ENCODE data around the gene BANF1. TPM values are rescaled to one million over a fixed set of nuclear protein-coding genes. Genes with fewer than 3 reads are reported as not detected.

The BANF1 gene
- total RNA-seq: 64.7 TPM
- 172 TPM for polyA plus RNA-seq
- long read RNA-seq, donor 1, transcript BANF1-201 (3 exons, 1,155 nt): major isoform, 16 of 17 reads
- long read RNA-seq, donor 1, partial matches to known transcripts: 0 of 17 reads
- long read RNA-seq, donor 1, other reads (novel, unspliced or antisense): 0 of 17 reads
- long read RNA-seq, donor 2: 0 reads
- long read RNA-seq, donor 3, transcript BANF1-203 (2 exons, 612 nt): minor isoform, 5 of 271 reads
- long read RNA-seq, donor 3, transcript BANF1-201 (3 exons, 1,155 nt): major isoform, 210 of 271 reads
- long read RNA-seq, donor 3, transcript BANF1-202 (3 exons, 946 nt): minor isoform, 12 of 271 reads
- long read RNA-seq, donor 3, partial matches to known transcripts: 42 of 271 reads
- long read RNA-seq, donor 3, other reads (novel, unspliced or antisense): 0 of 271 reads
- long read RNA-seq, donor 4, transcript BANF1-201 (3 exons, 1,155 nt): major isoform, 62 of 87 reads
- long read RNA-seq, donor 4, partial matches to known transcripts: 18 of 87 reads
- long read RNA-seq, donor 4, other reads (novel, unspliced or antisense): 0 of 87 reads
- long read RNA-seq, donor 5, transcript BANF1-208 (3 exons, 1,135 nt): minor isoform, 11 of 280 reads
- long read RNA-seq, donor 5, transcript BANF1-202 (3 exons, 946 nt): minor isoform, 16 of 280 reads
- long read RNA-seq, donor 5, transcript BANF1-201 (3 exons, 1,155 nt): major isoform, 207 of 280 reads
- long read RNA-seq, donor 5, partial matches to known transcripts: 38 of 280 reads
- long read RNA-seq, donor 5, other reads (novel, unspliced or antisense): 5 of 280 reads
- long read RNA-seq, donor 6, transcript BANF1-201 (3 exons, 1,155 nt): major isoform, 75 of 94 reads
- long read RNA-seq, donor 6, transcript BANF1-202 (3 exons, 946 nt): minor isoform, 8 of 94 reads
- long read RNA-seq, donor 6, partial matches to known transcripts: 6 of 94 reads
- long read RNA-seq, donor 6, other reads (novel, unspliced or antisense): 0 of 94 reads
- long read RNA-seq, donor 7, transcript BANF1-202 (3 exons, 946 nt): minor isoform, 12 of 154 reads
- long read RNA-seq, donor 7, transcript BANF1-201 (3 exons, 1,155 nt): major isoform, 103 of 154 reads
- long read RNA-seq, donor 7, partial matches to known transcripts: 30 of 154 reads
- long read RNA-seq, donor 7, other reads (novel, unspliced or antisense): 0 of 154 reads
- long read RNA-seq, donor 8, transcript BANF1-201 (3 exons, 1,155 nt): major isoform, 49 of 53 reads
- long read RNA-seq, donor 8, partial matches to known transcripts: 0 of 53 reads
- long read RNA-seq, donor 8, other reads (novel, unspliced or antisense): 0 of 53 reads
- long read RNA-seq, donor 9, transcript BANF1-202 (3 exons, 946 nt): minor isoform, 9 of 112 reads
- long read RNA-seq, donor 9, transcript BANF1-201 (3 exons, 1,155 nt): major isoform, 87 of 112 reads
- long read RNA-seq, donor 9, partial matches to known transcripts: 14 of 112 reads
- long read RNA-seq, donor 9, other reads (novel, unspliced or antisense): 0 of 112 reads
- long read RNA-seq, donor 10, transcript BANF1-208 (3 exons, 1,135 nt): minor isoform, 5 of 129 reads
- long read RNA-seq, donor 10, transcript BANF1-202 (3 exons, 946 nt): minor isoform, 11 of 129 reads
- long read RNA-seq, donor 10, transcript BANF1-201 (3 exons, 1,155 nt): major isoform, 93 of 129 reads
- long read RNA-seq, donor 10, partial matches to known transcripts: 17 of 129 reads
- long read RNA-seq, donor 10, other reads (novel, unspliced or antisense): 0 of 129 reads

- Histone ChIP-seq H3K27ac (ENCODE audit: low read depth in 1 of 2, low read length in 1 of 2) (peak within 1 kb of the TSS; percentile 94 to 98), H3K9me3 (ENCODE audit: control insufficient read depth in 2 of 2, insufficient read depth in 1 of 2, low read length in 1 of 2) (peaks cover 0 to 7% of the 10 kb centered on the region in 2 donors), H3K4me1 (ENCODE audit: control insufficient read depth in 2 of 2, insufficient read depth in 2 of 2, low read length in 2 of 2) (peaks cover 5 to 33% of the 10 kb centered on the region in 2 donors), H3K36me3 (ENCODE audit: control insufficient read depth in 2 of 2, insufficient read depth in 2 of 2, low read length in 1 of 2) (peaks cover 51 to 53% of the 10 kb centered on the region in 2 donors), H3K27me3 (ENCODE audit: control insufficient read depth in 2 of 2, insufficient read depth in 1 of 2, low read length in 1 of 2) (no peaks in the 10 kb centered on the region), H3K4me3 (ENCODE audit: low read length in 2 of 2) (peak within 1 kb of the TSS; percentile 75 to 86)
- DNase-seq (ENCODE audit: low read depth in 6 of 9, low spot score in 9 of 9): peak; percentile 92 to 98 (median 95)
- WGBS: under 1% methylated on average over 55 of the region's 55 CpGs
These were observed at the start of gene BANF1, which contains the start of gene EIF1AD for GRCh38 chr11:66001942-66002647. TSS of gene BANF1 (plus strand) at chr11:66002503. CDS start at chr11:66003251, 748 bp downstream. TSS of gene EIF1AD (minus strand) at chr11:66002157. CDS start at chr11:66000389, 1,768 bp downstream.

GRCh38 chr11:65953471-65953870 is 48.8 kb upstream of the BANF1 start:
- 98% methylated on average over 20 of the region's 20 CpGs for WGBS
- H3K9me3 ChIP-seq (ENCODE audit: control insufficient read depth in 2 of 2, insufficient read depth in 1 of 2, low read length in 1 of 2): no peaks in the 10 kb centered on the region
- peaks cover 6 to 22% of the 10 kb centered on the region in 2 donors for H3K4me1 ChIP-seq (ENCODE audit: control insufficient read depth in 2 of 2, insufficient read depth in 2 of 2, low read length in 2 of 2)
- H3K4me3 ChIP-seq (ENCODE audit: low read length in 2 of 2): no peak overlapping the region
- H3K27me3 ChIP-seq (ENCODE audit: control insufficient read depth in 2 of 2, insufficient read depth in 1 of 2, low read length in 1 of 2): no peaks in the 10 kb centered on the region
- H3K27ac ChIP-seq (ENCODE audit: low read depth in 1 of 2, low read length in 1 of 2): no peak overlapping the region
- no peaks in the 10 kb centered on the region for H3K36me3 ChIP-seq (ENCODE audit: control insufficient read depth in 2 of 2, insufficient read depth in 2 of 2, low read length in 1 of 2)
- no peak for DNase-seq (ENCODE audit: low read depth in 6 of 9, low spot score in 9 of 9)

GRCh38 chr11:65954771-65955170 is 47.5 kb upstream of the BANF1 start:
- 89% methylated on average over 8 of the region's 8 CpGs for WGBS
- Histone ChIP-seq H3K9me3 (ENCODE audit: control insufficient read depth in 2 of 2, insufficient read depth in 1 of 2, low read length in 1 of 2) (no peaks in the 10 kb centered on the region), H3K4me1 (ENCODE audit: control insufficient read depth in 2 of 2, insufficient read depth in 2 of 2, low read length in 2 of 2) (peaks cover 6 to 24% of the 10 kb centered on the region in 2 donors), H3K27ac (ENCODE audit: low read depth in 1 of 2, low read length in 1 of 2) (no peak overlapping the region), H3K36me3 (ENCODE audit: control insufficient read depth in 2 of 2, insufficient read depth in 2 of 2, low read length in 1 of 2) (no peaks in the 10 kb centered on the region), H3K4me3 (ENCODE audit: low read length in 2 of 2) (no peak overlapping the region), H3K27me3 (ENCODE audit: control insufficient read depth in 2 of 2, insufficient read depth in 1 of 2, low read length in 1 of 2) (no peaks in the 10 kb centered on the region)
- DNase-seq (ENCODE audit: low read depth in 6 of 9, low spot score in 9 of 9): no peak

GRCh38 chr11:65958291-65958690 is 44.0 kb upstream of the BANF1 start:
- Histone ChIP-seq H3K4me1 (ENCODE audit: control insufficient read depth in 2 of 2, insufficient read depth in 2 of 2, low read length in 2 of 2) (peaks cover 17 to 41% of the 10 kb centered on the region in 2 donors), H3K27me3 (ENCODE audit: control insufficient read depth in 2 of 2, insufficient read depth in 1 of 2, low read length in 1 of 2) (no peaks in the 10 kb centered on the region), H3K27ac (ENCODE audit: low read depth in 1 of 2, low read length in 1 of 2) (no peak overlapping the region), H3K4me3 (ENCODE audit: low read length in 2 of 2) (no peak overlapping the region), H3K36me3 (ENCODE audit: control insufficient read depth in 2 of 2, insufficient read depth in 2 of 2, low read length in 1 of 2) (no peaks in the 10 kb centered on the region), H3K9me3 (ENCODE audit: control insufficient read depth in 2 of 2, insufficient read depth in 1 of 2, low read length in 1 of 2) (no peaks in the 10 kb centered on the region)
- DNase-seq (ENCODE audit: low read depth in 6 of 9, low spot score in 9 of 9): no peak
- 81% methylated on average over 4 of the region's 4 CpGs for WGBS

- H3K4me1 ChIP-seq (ENCODE audit: control insufficient read depth in 2 of 2, insufficient read depth in 2 of 2, low read length in 2 of 2): peaks cover 19 to 41% of the 10 kb centered on the region in 2 donors
- WGBS: 96% methylated on average over 17 of the region's 17 CpGs
- H3K9me3 ChIP-seq (ENCODE audit: control insufficient read depth in 2 of 2, insufficient read depth in 1 of 2, low read length in 1 of 2): no peaks in the 10 kb centered on the region
- no peaks in the 10 kb centered on the region for H3K27me3 ChIP-seq (ENCODE audit: control insufficient read depth in 2 of 2, insufficient read depth in 1 of 2, low read length in 1 of 2)
- H3K27ac ChIP-seq (ENCODE audit: low read depth in 1 of 2, low read length in 1 of 2): no peak overlapping the region
- H3K4me3 ChIP-seq (ENCODE audit: low read length in 2 of 2): no peak overlapping the region
- H3K36me3 ChIP-seq (ENCODE audit: control insufficient read depth in 2 of 2, insufficient read depth in 2 of 2, low read length in 1 of 2): peaks cover 2 to 3% of the 10 kb centered on the region in 2 donors
- no peak for DNase-seq (ENCODE audit: low read depth in 6 of 9, low spot score in 9 of 9)
These were observed 43.4 kb upstream of the BANF1 start for GRCh38 chr11:65958774-65959420.

- no peak for DNase-seq (ENCODE audit: low read depth in 6 of 9, low spot score in 9 of 9)
- Histone ChIP-seq H3K4me1 (ENCODE audit: control insufficient read depth in 2 of 2, insufficient read depth in 2 of 2, low read length in 2 of 2) (peaks cover 19 to 41% of the 10 kb centered on the region in 2 donors), H3K27me3 (ENCODE audit: control insufficient read depth in 2 of 2, insufficient read depth in 1 of 2, low read length in 1 of 2) (no peaks in the 10 kb centered on the region), H3K4me3 (ENCODE audit: low read length in 2 of 2) (peak overlapping the region; percentile 73 to 91), H3K36me3 (ENCODE audit: control insufficient read depth in 2 of 2, insufficient read depth in 2 of 2, low read length in 1 of 2) (peaks cover 21 to 22% of the 10 kb centered on the region in 2 donors), H3K9me3 (ENCODE audit: control insufficient read depth in 2 of 2, insufficient read depth in 1 of 2, low read length in 1 of 2) (no peaks in the 10 kb centered on the region), H3K27ac (ENCODE audit: low read depth in 1 of 2, low read length in 1 of 2) (peak overlapping the region; percentile 93 to 96)
- 56% methylated on average over 16 of the region's 16 CpGs for WGBS
These were observed 41.5 kb upstream of the BANF1 start for GRCh38 chr11:65960824-65961266.

- Histone ChIP-seq H3K36me3 (ENCODE audit: control insufficient read depth in 2 of 2, insufficient read depth in 2 of 2, low read length in 1 of 2) (peaks cover 28 to 29% of the 10 kb centered on the region in 2 donors), H3K27ac (ENCODE audit: low read depth in 1 of 2, low read length in 1 of 2) (peak within 1 kb of the TSS; percentile 93 to 96), H3K9me3 (ENCODE audit: control insufficient read depth in 2 of 2, insufficient read depth in 1 of 2, low read length in 1 of 2) (no peaks in the 10 kb centered on the region), H3K27me3 (ENCODE audit: control insufficient read depth in 2 of 2, insufficient read depth in 1 of 2, low read length in 1 of 2) (no peaks in the 10 kb centered on the region), H3K4me1 (ENCODE audit: control insufficient read depth in 2 of 2, insufficient read depth in 2 of 2, low read length in 2 of 2) (peaks cover 19 to 39% of the 10 kb centered on the region in 2 donors), H3K4me3 (ENCODE audit: low read length in 2 of 2) (peak within 1 kb of the TSS; percentile 73 to 91)
- WGBS: under 1% methylated on average over 97 of the region's 97 CpGs
- DNase-seq (ENCODE audit: low read depth in 6 of 9, low spot score in 9 of 9): peak; percentile 94 to 99 (median 97)
These were observed 40.8 kb upstream of the BANF1 start, which contains the start of gene SART1 for GRCh38 chr11:65961267-65962140. TSS of gene SART1 (plus strand) at chr11:65961734. CDS start at chr11:65961781, 47 bp downstream.
